Right ventricle myocardium inferior (tissue), 1 donor: Measurements from ENCODE around the gene UBL7. TPM values are rescaled to one million over a fixed set of nuclear protein-coding genes. Genes with fewer than 3 reads are reported as not detected.

ENCODE experiments used
- ATAC-seq: fragments of 200-7000 bp; cut with Tn5 transposase; one replicate; pipeline ENCODE4 v1.9.1; 2020; ENCODE audit warnings: mild to moderate bottlenecking, moderate library complexity
- DNase-seq: peaks from one replicate; pipeline ENCODE4 v3.0.0; 2021; ENCODE audit errors: missing footprints
- intact Hi-C: fragments of 100-400 bp; cut with DNase I; formaldehyde crosslinking; loops from one replicate; pipeline ENCODE4 v1.11.0; 2022
- total RNA-seq: library from RNA; stranded (reverse); fragmentation: NEBNext Ultra II Directional; extraction: Animal tissue kit (Norgen Biotek cat#: 25700); gene quantifications from one replicate; pipeline ENCODE4 v1.2.1, GENCODE V29; 2021
- donor health status: DM: no; HTN: yes; CAD: no; lungs with severe emphysema.

UBL7 gene
- total RNA-seq, 1 donor from 2014 or later, result 47.7 TPM

DNA sequence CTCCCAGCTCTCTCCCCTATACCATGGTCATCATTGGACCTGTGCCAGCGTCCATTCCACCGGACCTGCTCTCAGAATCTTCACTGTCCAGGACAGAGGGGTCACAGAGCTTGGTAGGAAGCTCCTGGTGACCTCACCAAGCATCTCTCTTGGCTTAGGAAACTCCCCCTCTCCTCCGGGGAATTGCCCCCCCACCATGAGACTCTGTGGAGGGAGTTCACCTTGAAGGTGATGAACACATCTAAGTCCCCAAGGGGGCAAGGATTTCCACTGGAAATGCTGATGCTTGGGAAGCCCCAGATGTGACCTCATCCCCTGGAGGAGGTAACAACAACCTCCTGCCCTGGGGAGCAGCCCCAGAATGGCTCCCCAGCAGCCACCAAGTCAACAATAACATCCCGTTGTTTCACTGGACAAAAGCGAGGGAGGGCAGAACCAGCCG, 30.4 kb downstream of the UBL7 start:
- ATAC-seq (no peak), DNase-seq (no peak)
- intact Hi-C loops, result loop anchor here (10.0 kb wide), 1 partner anchor 184 kb away; the partner anchor contains the start of gene CLK3

DNA sequence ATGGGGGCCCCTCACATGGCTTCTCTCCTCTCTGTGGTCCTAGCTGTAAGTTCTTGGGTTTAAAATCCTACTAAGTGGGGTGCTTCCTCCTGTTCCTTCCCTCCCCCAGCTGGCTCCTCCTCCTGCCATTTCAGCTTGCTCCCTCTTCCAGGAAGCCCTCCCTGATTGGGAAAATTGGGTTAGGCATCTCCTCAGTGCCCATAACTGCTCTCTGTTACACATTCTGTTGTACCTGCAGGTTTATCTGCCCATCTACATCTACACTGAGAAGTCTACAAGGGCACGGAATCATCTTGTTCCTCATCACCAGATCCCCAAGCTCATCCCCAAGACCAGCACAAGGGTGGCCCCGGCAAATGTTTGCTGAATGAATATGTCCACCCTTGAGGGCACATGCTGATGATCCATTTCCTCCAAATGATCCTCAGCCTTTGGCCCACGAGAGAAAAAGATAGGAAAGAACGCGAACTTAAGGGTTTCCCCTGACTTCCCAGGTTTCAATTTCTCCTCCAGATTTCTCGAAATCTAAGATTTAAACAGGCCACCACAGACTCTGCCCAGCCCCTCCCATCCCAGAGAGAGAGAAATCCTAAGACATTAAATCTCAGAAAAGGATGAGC, 31.1 kb downstream of the UBL7 start:
- DNase-seq, result no peak
- intact Hi-C loops, result loop anchor here (10.0 kb wide), 1 partner anchor 185 kb away; the partner anchor contains the start of gene CLK3
- no peak for ATAC-seq

DNA sequence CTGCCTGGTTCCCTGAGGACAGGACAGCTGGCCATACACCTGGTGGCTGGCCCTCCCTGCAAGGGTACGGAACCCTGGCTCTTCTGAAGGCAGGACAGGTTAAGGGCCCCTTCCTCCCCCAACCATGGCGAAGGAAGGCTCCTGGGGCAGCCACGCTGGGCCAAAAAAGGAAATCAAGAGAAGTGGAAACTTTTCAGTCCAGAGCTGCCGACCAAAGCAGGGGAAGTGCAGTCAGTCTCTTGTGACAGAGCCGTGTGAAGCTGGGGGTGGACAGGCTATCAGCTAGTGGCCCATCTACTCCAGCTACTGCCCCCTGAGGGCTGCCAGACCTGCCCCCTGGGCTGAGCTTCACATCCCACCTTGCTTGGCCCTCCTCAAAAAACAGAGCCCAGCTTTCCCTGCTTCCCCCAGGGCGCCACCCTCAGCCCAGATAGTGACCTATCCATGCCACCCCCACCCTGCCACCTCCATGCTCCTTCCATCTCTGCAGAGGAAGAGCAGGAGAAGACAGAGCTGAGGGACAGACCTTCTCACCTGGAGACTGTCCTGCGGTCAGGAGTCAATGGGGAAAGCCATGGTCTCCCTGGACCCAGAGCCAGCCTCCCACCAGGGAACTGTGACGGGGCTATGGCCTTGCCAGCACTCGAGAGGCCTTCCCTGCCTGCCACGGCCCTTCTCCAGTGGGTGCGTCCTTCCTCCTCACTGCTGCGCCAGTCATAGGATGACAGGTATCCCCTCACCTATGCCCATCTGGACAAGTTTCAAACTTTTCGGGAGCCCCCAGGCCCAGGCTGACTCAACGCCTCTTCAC, 31.8 kb downstream of the UBL7 start:
- peak; percentile 37 for DNase-seq
- no peak for ATAC-seq
- intact Hi-C loops, result no loop called here

DNA sequence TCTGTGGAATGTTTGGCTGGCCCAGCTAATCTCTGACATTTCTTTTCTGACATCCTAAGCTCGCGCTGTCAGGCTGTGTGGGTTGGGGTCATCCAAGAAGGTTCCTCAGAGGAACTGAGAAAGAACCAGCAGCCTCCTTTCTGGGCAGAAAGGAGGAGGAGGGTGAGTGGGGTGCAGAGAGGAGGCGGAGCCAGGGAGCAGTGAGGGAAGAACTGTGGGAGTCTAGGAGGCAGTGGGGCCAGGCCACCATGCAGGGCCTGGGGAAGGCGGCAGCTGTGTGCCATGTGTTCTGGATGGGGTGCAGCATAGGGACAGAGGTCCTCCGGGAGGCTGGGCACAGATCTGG, 32.5 kb downstream of the UBL7 start:
- no peak for ATAC-seq
- intact Hi-C loops, result no loop called here
- peak; percentile 42 for DNase-seq

DNA sequence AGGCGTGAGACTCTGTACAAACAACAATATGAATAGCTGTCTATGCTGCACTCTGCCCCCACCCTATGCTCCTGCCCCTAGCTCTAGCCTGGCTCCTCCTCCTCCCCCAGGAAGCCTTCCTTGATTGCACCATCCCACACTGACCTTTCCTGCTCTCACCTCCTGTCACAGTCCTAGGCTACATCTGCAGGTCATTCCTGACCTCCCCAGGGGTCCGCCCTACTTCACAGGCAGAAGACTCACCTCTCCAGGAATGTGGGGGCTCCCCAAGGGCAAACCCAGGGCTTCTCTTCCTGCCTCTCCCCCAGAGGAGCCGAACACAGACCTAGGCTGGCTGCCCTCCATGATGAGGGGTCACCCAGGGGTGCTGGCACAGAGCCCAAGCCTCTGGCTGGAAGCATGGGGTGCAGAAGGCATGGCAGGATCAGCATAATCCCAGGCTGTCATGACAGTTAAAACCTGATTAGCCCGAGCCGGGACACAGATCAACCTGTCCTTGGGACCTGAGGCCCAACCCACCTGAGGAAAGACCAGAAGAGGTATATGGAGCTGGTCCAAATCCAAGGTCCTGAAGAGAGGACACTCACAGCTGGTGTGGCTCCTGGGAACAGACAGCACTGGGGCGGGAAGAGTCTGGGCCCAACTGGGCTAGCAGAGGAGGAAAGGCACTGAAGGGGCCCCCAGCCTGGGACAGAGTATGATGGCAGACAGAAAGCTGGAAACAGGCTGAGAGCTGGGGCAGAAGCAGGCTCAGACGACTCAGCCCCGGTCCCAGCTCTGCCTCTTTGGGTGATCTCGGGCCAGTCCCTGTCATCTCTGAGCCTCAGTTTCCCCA, 33.1 kb downstream of the UBL7 start:
- ATAC-seq, result no peak
- DNase-seq, result peak; percentile 35

DNA sequence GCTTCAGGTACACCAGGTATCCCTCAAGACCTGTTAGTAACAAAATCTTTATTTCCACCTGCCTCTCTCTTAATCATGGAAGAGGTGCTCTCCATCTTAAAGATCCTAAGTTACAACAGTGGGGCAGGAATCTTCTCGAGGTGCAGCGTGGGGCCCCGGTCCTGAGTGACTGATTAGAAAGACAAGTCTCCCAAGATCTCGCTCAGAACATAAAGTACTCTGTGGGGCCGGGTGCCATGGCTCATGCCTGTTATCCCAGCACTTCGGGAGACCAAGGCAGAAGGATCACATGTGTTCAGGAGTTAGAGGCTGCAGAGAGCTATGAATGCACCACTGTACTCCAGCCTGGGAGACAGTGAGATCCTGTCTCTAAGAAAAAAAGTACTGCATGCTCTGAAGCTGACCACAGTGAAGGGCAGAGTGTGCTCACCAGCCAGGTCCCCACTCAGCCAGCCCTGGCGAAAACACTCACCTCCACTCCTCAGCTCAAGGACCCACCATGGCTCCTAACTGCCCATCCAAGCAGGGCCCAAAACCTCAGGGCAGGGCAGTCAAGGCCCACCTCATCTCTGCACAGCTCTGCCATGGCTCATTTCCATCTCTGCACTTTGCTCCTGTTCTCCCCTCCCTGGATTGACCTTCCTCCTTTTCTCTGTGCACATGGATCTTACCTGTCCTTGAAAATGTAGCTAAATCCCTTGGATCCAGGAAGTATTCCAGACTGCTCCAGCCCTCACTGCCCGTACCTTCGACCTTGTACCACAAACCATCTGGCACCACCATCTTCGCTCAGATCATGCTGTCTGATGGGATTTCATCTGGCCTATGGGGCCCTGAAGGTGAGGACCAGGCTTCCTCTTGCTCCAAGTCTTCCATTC, 34.3 kb downstream of the UBL7 start:
- DNase-seq (peak; percentile 53), ATAC-seq (no peak)
- intact Hi-C loops, result no loop called here

More for the DNA sequence above, 33.1 kb downstream of the UBL7 start:
- intact Hi-C loops, result no loop called here

DNA sequence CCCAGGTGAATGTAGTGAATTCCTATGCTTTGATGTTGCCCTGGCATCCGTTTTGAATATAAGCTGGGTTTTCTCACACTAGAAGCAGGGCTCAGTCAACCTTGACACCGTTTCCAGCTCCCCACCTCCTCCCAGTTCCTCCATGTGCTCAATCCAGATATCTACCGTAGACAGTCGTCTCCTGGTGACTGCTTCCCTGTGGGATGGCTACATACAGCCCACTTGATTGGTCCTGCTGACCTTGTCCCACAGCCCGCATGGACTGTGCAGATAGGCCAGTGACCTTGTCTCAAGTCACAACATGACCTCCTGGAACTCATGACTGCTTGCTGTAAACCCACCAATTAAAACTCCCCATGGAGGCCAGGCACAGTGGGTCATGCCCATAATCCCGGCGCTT, 35.3 kb downstream of the UBL7 start:
- intact Hi-C loops, result no loop called here
- DNase-seq (no peak), ATAC-seq (no peak)

DNA sequence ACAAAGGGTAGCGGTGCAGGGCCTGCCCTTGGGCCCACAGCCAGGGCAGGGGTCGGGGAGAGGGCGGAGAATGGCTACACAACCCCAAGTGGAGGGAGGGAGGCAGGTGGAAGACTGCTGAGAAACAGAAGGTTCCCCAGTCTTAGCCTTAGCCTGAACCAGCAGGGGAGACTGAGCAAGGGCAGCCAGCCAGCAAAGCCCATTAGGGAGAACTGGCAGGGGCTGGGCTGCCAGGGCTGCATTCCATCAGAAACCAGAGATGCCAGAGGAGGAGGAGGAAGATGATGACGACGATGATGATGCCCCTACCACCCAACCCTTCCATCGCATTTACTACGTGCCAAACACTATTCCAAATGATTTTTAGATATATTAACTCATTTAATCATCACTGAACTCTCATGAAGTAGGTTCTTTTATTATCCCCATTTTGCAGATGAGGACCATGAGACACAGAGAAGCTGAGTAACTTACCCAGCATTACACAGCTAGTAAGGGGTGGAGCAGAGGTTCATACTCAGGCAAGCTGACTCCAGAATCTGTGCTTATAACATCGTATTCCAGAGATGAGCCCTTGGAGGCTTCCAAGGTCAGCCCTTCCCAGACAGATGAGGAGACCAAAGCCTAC, 35.9 kb downstream of the UBL7 start:
- intact Hi-C loops, result no loop called here
- ATAC-seq (no peak), DNase-seq (no peak)

DNA sequence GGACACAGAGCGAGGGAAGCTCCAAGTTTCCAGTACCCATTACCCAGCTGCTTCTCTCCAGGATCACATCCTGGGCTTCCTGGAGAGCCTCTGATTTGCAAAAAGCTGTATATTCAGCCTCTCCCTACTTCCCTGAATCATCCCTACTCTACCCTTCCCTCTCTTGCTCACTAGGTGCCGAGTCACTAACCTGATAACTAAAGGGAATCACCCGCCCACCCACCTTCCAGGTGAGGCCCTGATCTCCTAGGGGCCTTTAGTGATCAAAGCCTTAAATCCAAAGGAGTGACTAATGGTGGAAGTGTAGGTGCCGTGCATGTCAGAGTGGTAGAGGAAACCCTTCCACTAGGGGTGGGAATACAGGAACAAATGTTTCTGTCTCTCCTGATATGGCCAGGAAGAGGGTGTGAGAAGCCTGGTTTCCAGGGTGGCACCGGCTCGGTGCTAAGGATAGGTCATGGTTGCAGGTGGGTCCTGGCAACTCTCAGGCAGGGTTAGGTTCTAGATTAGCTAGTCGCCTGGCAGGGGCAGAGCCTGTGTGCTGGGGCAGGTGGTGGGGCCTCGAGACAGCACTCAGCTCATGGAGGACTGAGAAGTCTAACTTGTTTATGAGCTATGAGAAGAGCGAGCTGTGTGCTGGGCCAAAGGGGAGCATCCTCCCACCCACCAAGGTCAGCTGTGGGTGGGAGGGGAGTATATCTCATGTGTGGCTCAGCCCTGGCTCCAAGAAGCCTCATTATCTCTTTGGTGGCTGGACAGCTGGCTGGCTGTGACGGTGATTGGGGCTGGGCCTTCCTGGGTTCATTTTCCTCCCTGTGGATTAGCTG, 37.3 kb downstream of the UBL7 start:
- DNase-seq, result no peak
- intact Hi-C loops, result no loop called here
- no peak for ATAC-seq

DNA sequence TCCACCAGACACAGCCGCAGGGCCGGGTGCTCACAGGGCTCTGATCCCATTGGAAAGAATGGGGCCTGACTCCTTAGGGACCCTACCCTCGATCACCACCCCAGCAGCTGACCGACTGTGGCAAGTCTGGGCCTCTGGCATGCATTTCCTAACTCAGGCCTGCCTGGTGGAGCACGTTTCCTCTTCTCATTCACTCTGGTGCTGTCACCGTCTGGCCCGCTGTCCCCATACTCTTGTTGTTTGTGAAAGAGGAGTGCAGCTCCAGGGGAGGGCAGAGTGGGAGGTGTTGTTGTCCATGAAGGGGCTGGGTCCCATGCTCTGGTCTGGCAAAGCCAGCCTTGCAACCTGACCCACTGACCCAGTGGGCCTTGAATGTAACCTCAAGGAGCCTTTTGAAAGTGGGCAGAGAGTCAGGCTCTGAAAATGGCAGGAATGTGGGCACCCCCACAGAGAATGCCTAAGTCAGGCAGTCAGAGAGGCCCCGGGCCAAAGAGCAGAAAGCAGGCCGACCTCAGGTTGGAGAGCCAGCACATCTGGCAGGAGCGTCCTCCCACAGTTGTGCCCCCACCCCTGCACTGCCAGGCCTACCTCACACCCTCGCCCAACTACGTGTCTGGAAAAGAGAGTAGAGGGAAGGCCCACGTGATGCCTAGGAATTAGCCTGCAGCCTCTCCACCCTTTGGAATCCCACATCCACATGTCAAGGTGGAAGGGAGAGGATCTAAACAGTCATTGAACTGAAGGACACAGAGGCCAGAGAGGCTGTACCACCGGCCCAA, 38.1 kb downstream of the UBL7 start:
- intact Hi-C loops, result no loop called here

DNA sequence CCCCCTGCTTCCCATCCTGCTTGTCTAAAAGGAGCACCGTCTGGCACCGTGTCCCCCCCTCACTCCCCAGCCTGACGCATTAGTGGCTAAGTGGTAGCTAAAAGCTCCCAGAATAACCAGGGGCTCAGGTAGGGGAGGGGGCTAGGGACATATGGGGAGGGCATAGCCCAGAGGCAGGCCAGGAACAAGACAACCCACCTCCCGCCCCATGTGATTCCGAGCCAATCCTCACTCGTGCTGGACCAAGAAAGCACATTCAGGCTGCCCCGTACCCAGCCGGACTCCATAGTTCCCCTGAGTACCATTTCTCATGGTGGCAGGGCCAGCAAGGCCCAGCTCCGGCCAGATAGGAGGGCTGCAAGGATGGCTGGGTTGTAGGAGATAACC, 38.7 kb downstream of the UBL7 start:
- ATAC-seq, result no peak
- intact Hi-C loops, result no loop called here
- DNase-seq, result no peak

More for the DNA sequence above, 38.1 kb downstream of the UBL7 start:
- ATAC-seq (peak; percentile 20), DNase-seq (no peak)

DNA sequence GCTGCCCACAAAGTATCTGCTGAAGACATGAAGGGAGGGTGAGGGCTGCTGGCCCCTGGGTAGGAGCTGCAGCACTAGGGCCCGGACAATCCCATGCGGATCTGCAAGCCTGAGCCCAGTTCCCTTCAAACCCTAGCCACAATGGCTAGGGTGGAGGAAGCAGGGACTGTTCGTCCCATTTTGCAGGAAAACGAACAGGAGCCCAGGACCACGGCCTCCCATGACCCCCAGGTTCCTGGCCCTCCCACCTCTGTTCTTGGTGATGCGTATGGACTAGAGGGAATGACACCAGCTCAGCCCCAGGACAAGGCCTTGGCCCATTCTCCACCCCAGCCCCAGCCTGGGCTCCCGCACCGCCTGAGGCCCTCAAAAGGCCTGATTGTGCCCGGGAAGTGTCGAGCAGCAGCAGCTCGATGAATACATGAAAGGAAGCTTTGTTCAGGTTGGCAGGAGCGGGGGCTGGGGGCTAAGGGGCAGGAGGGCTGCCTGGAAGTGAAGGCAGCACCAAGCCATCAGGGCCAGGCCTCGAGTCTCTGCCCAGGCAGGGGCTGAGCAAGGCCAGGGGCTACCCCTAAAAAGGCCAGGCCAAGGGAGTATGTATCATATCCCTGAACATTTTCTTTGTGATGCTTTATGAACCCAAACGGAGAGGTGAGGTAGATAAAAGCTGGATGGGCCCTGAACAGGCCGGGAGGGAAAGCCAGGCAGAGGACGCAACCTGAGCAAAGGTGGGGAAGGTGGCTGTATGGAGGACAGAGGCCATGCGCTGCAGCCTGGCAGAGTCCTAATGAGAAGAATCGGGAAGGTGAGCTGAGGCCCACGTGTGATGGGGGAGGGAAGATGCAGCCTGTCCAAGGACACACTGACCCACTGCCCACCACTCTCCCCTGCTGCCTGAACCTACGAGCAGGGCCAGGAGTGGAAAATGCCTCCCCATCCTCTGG, 39.4 kb downstream of the UBL7 start:
- no peak for ATAC-seq
- DNase-seq, result no peak

DNA sequence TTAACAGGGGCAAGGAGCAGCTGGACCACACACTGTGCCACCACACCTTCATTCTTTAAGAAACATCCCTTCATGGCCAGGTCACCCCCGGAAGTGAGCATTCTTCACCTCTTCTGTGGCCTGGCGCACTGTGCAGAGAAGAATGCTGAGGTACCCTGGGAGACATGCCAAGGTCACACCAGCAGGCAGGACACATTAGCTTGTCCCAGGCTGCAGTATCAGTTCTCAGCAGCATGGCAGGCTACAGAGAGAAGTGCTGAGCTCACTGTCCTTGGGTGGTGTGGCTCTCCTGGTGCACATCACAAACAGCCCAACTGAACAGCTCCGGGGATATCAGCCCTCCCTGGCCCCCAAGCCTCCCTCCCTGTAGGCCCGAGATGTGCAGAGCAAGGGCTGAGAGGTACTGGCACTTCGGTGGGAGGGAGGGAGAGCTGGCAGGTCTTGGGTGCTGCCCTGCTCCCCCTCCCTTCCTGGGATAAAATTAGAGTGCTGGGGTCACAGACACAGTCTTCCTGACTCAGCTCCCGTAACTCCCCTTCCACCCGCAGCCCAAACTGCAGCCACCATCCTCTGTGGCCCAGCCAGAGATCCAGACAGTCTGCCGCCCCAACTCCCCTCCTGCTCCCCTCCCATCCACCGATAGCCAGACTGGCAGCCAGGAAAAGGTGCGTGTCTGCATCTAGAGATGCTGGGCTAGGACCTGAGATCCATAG, 40.6 kb downstream of the UBL7 start:
- ATAC-seq (peak; percentile 74), DNase-seq (no peak)
- intact Hi-C loops, result no loop called here

More for the DNA sequence above, 39.4 kb downstream of the UBL7 start:
- intact Hi-C loops, result no loop called here

DNA sequence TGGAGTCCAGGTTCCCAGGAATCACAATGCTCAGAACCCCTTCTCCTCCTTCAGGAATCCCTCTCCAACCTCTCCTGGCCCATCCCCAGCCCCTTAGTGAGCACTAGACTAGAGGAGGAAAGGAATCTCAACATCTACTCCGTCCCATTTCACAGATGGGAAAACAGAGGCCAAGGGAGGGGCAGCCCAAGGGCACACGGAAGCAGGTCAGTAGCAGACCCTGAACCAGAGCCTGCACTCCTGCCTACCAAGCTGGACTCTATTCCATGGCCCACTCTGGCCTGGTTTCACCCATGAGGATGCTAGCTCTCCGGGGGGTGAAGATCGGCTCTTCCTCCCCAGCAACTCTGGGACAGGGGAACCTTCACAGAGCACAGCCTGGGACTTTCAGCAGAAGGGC, 41.5 kb downstream of the UBL7 start:
- intact Hi-C loops, result no loop called here
- ATAC-seq (no peak), DNase-seq (no peak)
